Epithelial cell of prostate (primary cell): ENCODE results near the gene TIAM1.

Experiments
- DNase-seq: peaks from one replicate; pipeline ENCODE4 v3.0.0-alpha.2; 2011; ENCODE audit warnings: low read depth, low spot score
- H3K27ac ChIP-seq: fragments of 450-650 bp; 2 replicates; pipeline ENCODE4 v1.5.1; 2017; ENCODE audit warnings: mild to moderate bottlenecking

TIAM1 gene

DNA sequence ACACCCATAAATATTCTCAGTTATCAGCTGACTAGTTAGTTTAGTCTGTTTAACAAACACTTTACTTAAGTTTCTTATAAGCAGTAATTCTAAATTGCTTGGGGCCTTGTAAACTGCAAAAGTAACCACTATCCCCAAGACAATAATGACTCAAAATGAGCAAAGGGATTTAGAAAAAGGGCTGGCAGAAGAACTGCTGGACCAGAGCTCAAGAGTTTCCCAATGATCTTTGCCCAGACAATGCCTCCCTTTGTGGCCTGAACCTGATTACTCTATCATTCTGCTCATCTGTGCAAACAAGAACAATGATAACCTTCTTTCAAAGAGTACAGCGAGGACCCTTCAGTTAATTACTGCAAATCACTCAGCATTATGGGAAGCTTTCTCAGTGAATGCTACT lies 123.5 kb downstream of the TIAM1 start:
- peak; percentile 16 for DNase-seq
- no peak overlapping the region for H3K27ac ChIP-seq

- peak overlapping the region; percentile 44 for H3K27ac ChIP-seq
- peak; percentile 89 for DNase-seq
Measured at GRCh38 chr21:31218830-31219608, 125.0 kb downstream of the TIAM1 start.

DNA sequence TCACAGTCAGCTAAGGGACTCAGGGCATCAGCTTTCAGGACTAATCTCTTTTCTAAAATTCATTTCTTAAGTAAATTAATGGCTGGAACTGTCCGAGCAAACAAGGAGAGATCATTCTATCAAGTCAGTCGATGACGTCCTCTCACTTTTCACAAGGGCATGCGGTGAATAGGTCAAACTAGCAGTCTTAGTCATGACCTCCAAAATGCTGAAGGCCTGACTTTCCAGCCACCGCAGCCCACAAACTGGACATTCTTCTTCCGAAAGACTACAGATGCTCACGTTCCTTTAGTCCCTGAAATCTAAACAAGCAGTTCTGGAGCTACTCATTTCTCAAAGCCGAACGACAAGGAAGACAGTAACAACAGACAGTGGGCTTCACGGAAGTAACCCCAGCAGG lies 127.9 kb downstream of the TIAM1 start:
- DNase-seq, result no peak
- no peak overlapping the region for H3K27ac ChIP-seq

DNA sequence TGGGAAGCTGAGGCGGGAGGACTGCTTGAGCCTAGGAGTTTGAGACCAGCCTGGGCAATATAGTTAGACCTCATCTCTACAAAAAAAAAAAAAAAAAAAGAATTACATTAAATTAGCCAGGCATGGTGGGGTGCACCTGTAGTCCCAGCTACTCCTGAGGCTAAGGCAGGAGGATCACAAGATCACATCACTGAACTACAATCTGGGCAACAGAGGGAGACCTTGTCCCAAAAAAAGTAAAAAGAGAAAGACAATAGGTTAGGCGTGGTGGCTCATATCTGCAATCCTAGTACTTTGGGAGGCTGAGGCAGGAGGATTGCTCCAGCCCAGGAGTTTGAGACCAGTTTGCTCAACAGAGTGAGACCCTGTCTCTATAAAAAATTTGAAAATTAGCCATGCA lies 130.3 kb downstream of the TIAM1 start:
- H3K27ac ChIP-seq, result no peak overlapping the region
- DNase-seq, result no peak

DNA sequence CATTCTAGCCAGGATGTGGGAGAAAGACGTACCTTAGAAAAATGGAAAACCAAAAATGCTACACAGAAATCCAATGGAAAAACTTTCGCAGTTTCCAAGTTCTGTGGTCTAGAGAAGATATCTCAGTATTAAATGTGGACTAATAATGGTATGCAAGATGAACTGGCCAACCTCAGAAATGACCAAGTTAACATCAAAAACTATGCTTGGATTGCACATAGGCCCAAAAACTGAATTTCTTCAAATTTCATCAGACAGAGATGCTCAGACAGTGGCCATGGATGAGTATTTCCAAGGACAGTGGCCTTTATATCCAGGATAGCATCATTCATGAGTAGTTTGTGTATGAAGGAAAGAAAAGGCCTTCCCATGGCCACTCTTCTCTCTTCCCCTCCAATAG lies 132.2 kb downstream of the TIAM1 start:
- no peak overlapping the region for H3K27ac ChIP-seq

GRCh38 chr21:31205412-31205811 lies 138.6 kb downstream of the TIAM1 start:
- no peak for DNase-seq

More for the DNA sequence above, 132.2 kb downstream of the TIAM1 start:
- DNase-seq, result no peak

DNA sequence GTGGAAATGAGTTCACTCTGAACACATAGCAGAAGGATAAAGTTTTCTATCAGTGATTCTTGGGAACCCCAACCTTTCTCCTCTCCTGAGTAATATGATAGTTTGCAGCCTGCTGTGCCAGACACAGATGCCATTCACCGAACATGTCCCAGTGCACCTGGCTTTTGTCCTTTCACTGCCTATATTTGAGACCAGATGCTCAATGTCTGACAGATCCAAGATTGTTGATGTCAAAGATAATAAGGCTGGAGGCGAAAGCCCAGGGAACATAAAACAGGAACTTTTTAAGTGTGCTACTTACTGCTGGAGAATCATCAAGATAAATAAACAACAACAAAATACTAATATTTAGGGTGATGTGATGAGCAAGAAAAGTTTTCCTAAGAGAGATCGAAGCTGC lies 139.3 kb downstream of the TIAM1 start:
- H3K27ac ChIP-seq, result no peak overlapping the region
- DNase-seq, result no peak

More at GRCh38 chr21:31205412-31205811, 138.6 kb downstream of the TIAM1 start:
- no peak overlapping the region for H3K27ac ChIP-seq

DNA sequence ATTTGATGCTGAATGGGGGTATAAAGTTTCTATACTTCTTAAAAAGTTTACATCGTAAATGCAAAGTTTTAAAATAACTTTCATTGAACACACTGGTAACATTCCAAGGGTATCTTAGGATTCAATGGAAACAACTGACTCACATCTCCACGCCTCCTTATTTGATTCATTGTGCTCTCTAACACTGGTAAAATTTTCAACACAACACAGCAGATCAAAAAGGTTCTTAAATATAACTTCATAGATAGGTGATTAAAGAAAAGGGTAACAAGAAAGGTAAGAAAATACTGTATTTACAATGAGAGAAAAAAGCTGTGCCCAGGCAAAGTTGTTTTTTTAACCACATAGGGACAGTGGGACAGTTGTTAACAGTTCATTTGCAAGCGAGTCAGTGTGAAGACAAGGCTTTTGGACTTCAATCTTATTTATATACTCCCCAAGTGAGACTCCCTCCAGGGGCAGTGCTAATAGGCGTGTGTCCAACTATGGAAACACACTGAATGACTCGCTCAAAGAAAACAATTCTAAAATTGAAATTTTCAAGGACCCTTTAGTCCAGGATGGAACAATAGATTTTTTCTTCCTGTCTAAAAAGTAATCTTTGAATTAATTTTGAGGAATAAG lies 140.5 kb downstream of the TIAM1 start:
- no peak for DNase-seq
- no peak overlapping the region for H3K27ac ChIP-seq

- no peak for DNase-seq
- no peak overlapping the region for H3K27ac ChIP-seq
Measured at GRCh38 chr21:31201548-31201947, 142.5 kb downstream of the TIAM1 start.

DNA sequence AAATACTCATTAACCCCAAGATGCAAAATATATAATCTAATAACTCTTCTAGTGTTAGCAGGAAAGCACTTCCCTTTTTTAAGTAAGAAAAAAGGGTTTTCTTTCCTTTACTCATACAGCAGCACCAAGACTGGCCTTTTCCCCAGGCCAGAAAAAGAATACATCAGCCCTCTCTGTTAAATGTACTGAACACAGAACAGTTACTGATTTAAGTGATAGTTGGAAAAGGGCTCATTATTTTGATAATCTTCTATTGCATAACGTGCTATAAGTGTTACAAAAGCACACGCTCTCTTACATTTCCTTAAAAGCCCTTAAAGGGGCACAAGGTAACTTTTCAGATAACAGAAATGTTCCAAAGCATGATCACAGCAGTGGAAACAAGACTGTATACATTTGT lies 142.9 kb downstream of the TIAM1 start:
- DNase-seq, result no peak
- no peak overlapping the region for H3K27ac ChIP-seq

DNA sequence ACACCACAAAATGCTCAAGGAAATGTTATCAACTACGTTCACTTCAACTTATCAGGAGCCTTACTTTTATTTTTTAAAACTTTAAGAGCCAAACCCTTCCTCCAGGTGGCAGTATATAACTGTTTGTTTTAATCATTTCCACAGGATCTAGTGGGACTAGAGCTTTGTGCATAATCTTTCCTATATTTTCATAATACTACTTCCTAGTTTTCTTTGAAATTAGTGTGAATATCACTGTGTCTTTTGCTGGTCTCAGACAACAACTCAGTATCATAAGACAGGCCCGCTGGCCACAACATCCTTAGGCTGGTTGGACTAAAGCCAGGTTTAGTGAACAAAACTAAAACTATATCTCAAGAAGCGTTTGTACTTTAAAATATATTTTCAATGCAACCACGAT lies 145.5 kb downstream of the TIAM1 start:
- H3K27ac ChIP-seq, result no peak overlapping the region
- DNase-seq, result no peak

- no peak overlapping the region for H3K27ac ChIP-seq
- DNase-seq, result no peak
Measured at GRCh38 chr21:31196724-31197123, 147.3 kb downstream of the TIAM1 start.

DNA sequence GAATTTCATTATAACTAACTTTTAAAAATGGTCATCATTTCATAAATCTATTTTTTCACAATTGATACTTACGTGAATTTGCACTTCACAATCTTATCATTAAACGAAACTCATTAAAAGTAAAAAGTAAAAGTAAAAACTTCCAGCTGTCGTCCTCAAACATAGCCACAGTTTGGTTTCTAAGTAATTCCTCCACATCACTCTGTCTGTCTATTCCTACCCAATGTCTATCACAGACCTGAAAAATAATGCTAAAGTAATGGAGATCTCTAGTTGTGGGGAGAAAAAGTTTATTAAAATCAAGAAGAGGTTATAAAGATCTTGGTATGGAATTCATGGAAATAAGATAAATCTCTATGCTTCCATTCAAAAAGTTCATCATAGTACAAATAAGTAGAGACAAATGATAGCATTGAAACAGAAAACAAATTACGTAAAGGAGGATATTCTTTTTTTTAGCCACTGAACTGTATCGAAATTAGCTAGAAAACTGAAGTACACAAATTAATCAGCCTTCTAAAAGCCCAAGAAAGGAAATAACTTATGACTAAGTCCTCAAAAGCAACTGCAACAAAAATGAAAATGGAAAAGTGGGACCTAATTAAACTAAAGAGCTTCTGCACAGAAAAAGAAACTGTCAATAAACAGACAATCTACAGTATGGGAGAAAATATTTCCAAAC lies 148.6 kb downstream of the TIAM1 start:
- DNase-seq, result no peak
- no peak overlapping the region for H3K27ac ChIP-seq

DNA sequence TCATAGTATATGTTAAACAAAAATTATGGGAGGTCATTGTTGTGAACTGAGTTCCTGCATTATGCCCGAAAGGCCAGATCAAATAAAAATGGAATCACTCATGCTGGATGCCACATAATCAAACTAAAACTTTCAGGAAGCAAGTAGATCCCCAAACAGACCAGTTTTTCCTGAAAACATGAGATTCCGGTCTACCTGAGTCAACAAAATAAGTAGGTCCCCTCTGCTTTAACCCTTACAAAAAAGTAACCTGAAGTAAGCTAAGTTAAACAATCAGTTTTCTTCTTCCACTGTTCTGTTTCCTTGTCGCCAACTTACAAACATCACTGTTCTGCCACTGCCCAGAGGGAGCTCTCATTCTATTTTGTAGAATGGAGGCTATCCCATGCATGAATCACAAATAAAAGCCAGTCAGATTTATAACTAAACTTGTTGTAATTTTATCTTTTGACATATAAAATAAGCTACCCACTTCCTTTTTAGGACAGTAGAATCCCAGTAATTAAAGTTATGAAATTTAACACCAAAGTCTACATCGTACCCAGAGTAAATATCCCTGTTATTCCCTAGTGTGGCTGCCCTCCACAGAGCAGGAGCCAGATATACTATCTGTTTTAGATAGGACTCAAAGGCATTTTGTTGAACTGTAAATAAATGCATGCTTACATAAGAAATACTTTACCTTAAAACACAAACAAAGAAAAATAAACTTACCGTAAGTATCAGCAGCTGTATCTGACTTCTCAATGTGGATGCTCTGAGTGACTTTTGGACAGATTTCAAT lies 149.4 kb downstream of the TIAM1 start:
- no peak for DNase-seq
- H3K27ac ChIP-seq, result no peak overlapping the region

GRCh38 chr21:31193761-31194160 lies 150.3 kb downstream of the TIAM1 start:
- no peak overlapping the region for H3K27ac ChIP-seq
- no peak for DNase-seq

GRCh38 chr21:31191553-31191952 lies 152.5 kb downstream of the TIAM1 start:
- DNase-seq, result no peak
- H3K27ac ChIP-seq, result no peak overlapping the region

GRCh38 chr21:31190516-31190915 lies 153.5 kb downstream of the TIAM1 start:
- H3K27ac ChIP-seq, result no peak overlapping the region
- no peak for DNase-seq

- no peak overlapping the region for H3K27ac ChIP-seq
- DNase-seq, result no peak
Measured at GRCh38 chr21:31187499-31187898, 156.6 kb downstream of the TIAM1 start.

DNA sequence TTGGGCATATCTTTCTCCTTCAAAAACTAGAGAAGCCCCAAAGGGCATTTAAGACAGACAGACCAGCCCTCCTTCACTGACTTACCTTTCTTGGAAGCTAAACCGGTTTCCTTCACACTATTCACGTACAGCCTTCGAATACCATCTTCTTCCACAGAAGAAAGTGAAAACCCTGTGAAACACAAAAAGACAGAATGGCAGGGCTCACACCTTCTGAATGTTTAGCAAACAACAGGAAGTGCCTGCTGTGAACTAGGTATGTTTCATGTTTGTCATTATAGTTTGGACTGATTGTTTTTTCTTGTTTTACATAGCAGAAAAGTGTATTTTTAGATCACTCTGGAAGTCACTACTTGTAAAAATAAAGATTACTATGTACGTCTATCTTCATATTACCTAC lies 157.1 kb downstream of the TIAM1 start:
- no peak overlapping the region for H3K27ac ChIP-seq

GRCh38 chr21:31185663-31186062 lies 158.4 kb downstream of the TIAM1 start:
- H3K27ac ChIP-seq, result no peak overlapping the region

More for the DNA sequence above, 157.1 kb downstream of the TIAM1 start:
- no peak for DNase-seq

DNA sequence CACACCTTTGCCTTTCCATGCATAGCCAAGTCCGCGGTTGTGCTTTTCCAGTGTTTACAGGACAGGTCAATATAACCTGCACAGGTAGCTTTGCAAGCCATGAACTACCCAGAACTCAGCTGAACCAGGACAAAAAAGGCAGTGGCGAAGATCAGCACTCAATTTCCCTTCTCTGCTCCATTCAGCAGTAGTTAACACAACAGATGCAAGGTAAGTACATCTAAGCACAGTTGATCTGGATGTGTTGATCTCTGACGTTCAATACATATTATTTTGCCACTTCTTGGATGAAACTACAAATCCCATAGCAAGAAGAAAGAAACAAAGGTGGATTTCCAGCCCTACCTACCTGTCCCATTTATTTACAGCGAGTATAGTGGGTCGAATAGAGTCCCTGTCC lies 159.2 kb downstream of the TIAM1 start:
- H3K27ac ChIP-seq, result no peak overlapping the region

More at GRCh38 chr21:31185663-31186062, 158.4 kb downstream of the TIAM1 start:
- no peak for DNase-seq

More for the DNA sequence above, 159.2 kb downstream of the TIAM1 start:
- DNase-seq, result no peak
